NCI-H1694 treated with DMSO at 0.1 percent for 48 hours (cell line): ENCODE measurements around the gene STT3B.

Experiments used
- DNase-seq: peaks from one replicate; lab custom pipeline; 2025; lab: John Stamatoyannopoulos, UW

Gene STT3B

GRCh38 chr3:31652296-31652695 lies 119.6 kb downstream of the STT3B start:
- DNase-seq, result no peak

DNA sequence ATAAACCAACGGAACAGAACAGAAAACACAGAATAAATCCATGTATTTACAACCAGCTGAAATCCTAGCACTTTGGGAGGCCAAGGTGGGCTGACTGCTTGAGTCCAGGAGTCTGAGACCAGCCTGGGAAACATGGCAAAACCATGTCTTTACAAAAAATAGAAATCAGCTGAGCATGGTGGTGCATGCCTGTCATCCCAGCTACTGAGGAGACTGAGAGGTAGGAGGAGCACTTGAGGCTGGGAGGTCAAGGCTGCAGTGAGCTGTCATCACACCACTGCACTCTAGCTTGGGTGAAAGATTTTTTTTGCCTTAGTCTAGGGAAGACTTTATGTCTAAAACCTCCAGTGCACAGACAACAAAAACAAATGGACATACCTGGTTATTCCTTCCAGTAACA lies 120.7 kb downstream of the STT3B start:
- DNase-seq, result no peak

DNA sequence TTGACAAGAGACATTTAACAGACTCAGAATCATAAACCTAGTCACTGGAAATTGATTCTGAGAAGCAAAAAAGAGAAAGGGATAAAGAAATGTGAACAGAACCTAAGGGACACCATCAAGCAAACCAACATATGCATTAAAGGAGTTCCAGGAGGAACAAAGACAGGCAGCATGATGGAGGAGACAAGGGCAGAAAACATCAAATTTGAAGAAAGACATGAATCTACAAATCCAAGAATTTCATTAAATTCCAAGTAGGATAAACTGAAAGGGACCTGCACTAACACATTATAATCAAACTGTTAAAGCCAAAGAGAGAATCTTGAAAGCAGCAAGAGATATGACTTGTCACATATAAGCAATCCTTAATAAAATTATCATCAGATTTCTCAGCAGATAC lies 122.3 kb downstream of the STT3B start:
- no peak for DNase-seq

GRCh38 chr3:31659246-31659645 lies 126.5 kb downstream of the STT3B start:
- no peak for DNase-seq

- no peak for DNase-seq
Measured at GRCh38 chr3:31661286-31661685, 128.6 kb downstream of the STT3B start.

DNA sequence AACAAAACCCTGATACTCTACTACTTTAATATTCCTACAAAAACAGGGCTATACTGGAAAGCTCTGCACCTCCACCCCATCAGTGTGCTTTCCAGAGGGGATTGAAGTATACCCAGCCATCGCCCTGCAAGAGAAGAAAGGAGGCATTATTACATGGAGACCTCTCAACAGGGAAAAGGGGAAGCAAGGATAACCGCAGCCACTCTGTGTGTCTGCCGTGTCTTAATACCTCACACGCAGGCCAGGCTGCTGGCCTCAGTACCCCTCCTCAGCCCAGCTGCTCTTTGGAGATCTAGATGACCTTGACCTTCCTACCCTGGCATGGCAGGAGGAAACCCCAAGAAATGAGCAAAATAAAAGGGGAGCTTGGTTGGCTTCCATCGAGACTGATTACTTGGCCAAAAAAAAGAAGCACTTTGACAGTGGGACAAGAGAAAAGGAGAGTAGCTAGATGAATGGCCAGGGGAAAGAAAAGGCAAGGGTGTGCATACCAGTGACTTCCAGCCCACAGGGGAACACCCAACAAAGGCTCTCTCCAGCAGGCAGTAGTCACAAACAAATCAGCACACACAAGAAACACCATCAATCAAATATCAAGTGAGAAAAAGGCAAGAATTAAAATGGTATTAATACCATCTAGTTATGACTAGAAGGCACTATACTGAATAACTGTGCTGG lies 129.4 kb downstream of the STT3B start:
- no peak for DNase-seq

- DNase-seq, result no peak
Measured at GRCh38 chr3:31664031-31664430, 131.3 kb downstream of the STT3B start.

DNA sequence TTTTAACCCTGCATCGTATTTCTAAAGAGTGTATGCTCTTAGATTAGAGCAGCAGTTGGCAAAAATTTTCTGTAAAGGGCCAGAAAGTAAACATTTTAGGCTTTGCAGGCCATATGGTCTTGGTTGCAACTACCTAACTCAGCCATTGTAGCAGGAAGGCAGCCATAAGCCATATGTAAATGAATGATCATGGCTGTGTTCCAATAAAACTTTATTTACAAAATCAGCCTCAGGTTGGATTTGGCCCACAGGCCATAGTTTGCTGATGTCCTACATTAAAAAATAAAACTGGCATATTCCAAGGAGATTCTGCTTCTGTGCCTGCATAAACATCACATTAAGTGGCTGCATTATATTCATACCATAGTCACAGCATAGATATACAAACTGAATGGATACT lies 134.9 kb downstream of the STT3B start:
- no peak for DNase-seq

DNA sequence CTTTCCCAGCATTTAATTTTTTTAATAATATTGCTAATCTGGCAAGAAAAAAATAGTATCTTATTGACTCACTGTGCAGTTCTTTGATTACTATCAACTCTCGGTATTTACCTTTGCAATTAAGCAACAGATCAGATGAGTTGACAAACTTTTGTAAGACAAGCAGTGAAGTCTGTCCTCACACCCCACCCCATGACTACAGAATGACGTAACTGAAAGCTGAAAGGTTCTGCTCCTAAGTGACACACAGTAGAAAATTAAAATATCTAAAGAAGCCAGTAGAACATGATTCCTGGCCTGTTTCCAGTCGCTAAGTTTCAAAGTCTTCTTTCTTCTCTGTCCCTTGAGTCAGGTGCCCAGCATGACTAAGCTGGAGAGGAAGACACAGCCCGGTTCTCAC lies 135.5 kb downstream of the STT3B start:
- no peak for DNase-seq

DNA sequence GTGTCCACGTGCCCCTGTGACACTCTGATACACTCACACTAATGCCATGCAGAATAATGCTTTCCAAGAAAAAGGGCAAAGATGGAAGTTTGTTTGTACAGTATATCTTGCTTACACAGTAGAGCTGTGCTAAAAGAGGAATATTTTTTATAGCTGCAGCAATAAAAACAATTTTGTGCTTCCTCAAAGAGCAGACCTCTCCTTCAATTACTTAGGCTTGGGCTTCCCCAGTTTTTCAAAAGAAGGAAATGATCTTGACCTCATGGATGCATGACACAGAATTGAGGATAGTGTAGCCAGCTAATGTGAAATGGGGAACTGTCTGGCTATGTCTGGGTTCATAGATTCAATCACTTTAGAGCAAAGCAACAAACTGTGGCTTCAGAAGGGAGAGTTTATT lies 137.4 kb downstream of the STT3B start:
- no peak for DNase-seq

- no peak for DNase-seq
Measured at GRCh38 chr3:31670722-31671121, 138.0 kb downstream of the STT3B start.

- no peak for DNase-seq
Measured at GRCh38 chr3:31671451-31671850, 138.7 kb downstream of the STT3B start.

GRCh38 chr3:31671976-31672375 lies 139.3 kb downstream of the STT3B start:
- no peak for DNase-seq

DNA sequence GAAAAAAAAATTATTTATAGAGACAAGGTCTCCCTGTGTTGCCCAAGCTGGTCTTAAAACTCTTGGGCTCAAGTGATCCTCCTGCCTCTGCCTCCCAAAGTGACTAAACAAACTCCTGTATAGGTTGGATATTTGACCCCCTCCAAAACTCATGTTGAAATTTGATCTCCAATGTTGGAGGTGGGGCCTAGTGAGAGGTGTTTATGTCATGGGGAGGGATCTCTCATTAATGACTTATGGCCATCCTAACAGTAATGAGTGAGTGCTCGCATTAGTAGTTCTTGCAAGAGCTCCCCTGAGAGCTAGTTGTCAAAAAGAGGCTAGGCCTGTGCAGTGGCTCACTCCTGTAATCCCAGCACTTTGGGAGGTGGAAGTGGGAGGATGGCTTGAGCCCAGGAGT lies 141.2 kb downstream of the STT3B start:
- DNase-seq, result no peak

- no peak for DNase-seq
Measured at GRCh38 chr3:31676556-31676955, 143.8 kb downstream of the STT3B start.

DNA sequence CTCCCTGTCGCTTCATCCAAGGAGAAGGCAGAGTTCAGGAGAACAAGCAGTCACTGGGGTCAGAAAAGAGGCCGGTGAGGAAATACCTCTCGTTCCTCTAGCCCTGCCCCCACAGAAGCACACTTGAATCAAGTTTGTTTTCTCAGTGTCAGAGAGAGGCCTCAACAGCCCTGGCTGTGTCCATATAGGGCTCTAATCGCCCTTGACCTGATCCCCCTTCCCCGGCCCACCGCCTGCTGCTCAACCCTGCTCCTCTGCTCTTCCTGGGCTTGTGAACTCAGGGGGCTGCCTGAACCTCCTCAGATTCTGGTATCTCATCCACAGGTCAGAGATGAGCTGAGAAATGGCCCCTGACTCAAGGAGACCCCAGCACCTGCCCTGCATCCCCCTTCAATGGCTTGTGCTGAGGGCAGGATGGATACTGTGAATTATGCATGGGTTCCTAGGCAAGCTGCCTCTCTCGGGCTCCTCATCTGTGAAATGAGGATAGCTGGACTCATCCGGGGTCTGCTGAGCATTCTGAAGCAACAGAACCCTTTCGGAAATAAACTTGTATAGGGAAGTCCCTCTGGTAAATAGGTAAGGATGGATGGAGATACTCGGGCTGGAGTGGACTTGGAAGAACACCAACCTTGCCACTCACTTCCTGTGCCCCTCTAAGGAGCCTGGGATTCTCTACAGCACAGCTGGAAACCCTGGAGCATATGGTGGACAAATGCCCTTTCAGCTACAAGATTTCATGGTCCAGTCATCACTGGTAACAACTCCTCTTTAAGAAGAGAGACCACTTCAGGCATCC lies 147.5 kb downstream of the STT3B start:
- no peak for DNase-seq
